GM18870 (cell line): ENCODE results near the gene NLE1.
A peak's percentile ranks its signal among the peaks of the same experiment; 100 is the strongest.
"Not testable (repeated sequence)": the region's sequence is repeated elsewhere in the genome, so short reads cannot be mapped to it uniquely, and the experiment has no call there.

Experiments
- ATAC-seq: cut with Tn5 transposase; IDR thresholded peaks from one replicate; pipeline ENCODE4 v1.9.1; 2021; ENCODE audit warnings: moderate library complexity; ENCODE audit not compliant: unreplicated experiment

Gene NLE1

DNA sequence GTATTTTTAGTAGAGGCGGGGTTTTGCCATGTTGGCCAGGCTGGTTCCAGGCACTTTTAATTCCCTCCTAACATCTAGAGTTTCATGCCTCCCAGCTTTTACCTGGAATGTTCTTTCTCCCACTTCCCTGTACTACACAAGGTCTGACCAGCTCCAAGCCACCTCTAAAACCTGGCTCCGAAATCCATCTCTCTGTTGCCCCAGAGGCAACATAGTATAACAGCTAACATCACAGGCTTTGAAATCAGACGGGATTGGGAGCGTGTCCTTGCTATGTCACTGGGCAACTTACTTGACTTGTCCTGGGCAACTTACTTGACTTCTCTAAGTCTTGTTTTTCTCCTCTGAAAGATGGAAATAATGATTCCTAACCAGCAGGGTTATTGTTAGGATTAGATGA is 20.7 kb upstream of the NLE1 start:
- no peak for ATAC-seq

DNA sequence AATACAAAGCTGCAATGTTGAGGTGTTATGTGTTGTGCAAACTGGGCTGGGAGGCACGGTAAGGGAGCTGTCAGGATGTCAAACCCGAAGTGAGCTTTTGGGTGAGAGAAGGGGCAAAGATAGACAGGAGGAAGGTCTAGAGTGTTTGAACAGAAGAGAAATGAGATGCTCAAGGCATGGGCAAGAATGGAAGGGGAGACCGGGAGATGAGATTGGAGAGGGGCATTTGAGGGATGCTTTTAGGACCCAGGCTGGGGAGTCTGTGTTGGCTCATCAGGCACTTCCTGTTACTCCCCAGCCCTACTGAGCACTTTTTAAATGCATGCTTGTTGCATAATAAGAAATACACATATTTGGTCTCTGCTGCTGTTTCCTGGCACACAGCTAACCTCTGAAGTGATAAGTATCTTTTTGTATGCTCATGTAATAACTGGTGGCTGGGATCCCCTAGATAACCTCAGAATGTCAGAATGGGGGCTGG is 19.2 kb upstream of the NLE1 start:
- no peak for ATAC-seq

DNA sequence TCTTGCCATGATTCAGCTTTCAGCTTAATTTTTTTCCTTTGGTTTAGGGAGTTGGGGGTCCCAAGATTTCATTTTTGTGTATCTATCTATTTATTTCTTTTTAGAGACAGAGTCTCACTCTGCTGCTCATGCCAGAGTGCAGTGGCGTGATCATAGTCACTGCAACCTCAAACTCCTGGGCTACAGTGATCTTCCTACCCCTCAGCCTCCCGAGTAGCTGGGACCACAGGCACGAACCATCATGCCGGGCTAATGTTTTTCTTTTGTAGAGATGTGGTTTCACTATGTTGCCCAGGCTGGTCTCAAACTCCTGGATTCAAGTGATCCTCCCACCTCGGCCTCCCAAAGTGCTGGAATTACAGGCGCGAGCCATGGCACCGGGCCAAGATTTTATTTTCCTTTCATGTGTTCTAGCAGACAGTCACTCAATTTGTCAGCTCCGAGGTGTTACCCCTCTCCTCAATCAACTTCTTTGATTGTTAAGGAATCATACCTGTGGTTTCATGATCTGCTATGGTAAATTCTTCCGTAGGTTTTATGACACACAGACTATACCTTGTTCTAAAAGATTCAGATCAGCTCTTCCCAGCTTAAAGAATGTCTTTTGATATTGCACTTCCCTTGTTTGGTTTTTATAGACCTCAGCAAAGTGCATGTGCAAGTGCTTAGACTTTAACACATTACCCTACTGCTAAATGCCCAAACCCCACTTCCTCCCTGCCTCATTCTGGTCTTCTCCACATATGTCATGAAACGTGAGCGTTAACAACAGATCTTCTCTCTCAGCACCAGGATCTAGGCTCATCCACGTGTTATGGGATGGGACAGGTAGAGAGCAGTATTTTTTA is 18.5 kb upstream of the NLE1 start:
- no peak for ATAC-seq

DNA sequence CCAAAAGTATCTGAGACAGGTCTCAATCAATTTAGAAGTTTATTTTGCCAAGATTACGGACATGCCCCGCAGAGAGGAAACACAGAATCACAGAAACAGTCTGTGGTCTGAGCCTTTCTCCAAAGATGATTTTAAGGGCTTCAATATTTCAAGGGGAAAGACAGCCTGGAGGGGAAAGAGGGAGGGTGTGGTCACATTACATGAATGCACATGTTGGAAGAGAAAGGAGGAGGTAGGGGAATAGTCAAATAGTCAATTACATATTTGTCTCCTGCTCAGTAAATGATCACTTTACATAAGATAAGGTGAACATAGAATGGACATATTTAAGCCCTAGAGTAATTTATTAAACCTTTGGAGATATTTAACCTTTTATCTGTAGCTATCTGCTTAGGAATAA is 17.8 kb upstream of the NLE1 start:
- ATAC-seq: no peak

DNA sequence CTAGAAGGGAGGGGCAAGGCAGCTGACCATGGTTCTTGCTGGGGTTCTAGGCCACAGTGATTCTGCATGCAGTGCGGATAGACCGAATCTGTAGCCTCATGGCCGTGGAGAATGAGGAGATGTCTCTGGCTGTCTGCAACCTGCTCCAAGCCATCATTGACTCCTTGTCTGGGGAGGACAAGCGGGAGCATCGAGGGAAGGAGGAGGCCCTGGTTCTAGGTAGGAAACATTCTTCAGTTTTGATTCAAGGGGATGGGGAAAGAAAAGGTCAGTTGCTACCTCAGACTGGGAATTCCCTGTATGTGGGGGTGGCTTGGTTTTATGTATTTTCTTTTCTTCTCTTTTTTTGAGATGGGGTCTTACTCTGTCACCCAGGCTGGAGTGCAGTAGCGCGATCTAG is 13.1 kb upstream of the NLE1 start:
- ATAC-seq: no peak

DNA sequence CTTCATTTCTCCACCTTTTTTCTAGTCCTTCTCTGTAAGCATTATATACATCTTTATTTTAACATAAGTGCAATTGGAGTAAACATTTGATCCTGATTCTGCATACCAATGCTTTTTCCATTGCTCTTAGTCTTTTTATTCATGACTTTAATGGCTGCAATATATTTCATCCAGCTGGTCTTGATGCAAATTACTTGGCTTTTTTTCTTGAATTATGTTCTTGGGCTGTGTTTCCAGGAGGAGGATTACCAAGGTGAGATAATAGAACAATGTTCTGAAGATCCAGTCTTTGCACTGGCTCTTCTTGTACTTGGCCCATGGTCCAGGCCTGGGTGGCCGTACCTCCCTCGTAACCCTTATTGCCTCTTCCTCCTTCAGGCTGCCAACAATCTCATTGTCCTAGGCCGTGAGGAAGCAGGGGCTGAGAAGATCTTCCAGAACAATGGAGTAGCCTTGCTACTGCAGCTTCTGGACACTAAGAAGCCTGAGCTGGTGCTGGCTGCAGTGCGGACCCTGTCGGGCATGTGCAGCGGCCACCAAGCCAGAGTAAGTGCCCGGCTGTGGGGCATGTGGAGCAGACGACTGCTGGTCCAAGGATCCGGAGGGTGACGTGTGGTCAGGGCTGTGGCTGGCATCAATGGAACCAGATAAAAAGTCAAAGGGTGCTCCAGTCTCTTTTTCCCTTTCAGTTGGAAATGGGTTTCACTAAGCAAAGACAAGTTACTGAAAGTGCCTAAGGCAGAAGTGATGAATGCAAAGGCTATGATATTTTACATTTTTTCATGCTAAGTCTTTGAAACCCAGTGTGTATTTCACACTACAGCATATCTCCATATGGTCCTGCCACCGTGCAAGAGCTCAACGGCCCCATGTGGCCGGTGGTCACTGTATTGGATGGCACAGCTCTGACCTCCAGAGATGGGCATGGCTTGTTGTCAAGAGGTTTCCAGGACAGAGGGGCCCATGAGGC is 12.4 kb upstream of the NLE1 start:
- ATAC-seq: no peak

DNA sequence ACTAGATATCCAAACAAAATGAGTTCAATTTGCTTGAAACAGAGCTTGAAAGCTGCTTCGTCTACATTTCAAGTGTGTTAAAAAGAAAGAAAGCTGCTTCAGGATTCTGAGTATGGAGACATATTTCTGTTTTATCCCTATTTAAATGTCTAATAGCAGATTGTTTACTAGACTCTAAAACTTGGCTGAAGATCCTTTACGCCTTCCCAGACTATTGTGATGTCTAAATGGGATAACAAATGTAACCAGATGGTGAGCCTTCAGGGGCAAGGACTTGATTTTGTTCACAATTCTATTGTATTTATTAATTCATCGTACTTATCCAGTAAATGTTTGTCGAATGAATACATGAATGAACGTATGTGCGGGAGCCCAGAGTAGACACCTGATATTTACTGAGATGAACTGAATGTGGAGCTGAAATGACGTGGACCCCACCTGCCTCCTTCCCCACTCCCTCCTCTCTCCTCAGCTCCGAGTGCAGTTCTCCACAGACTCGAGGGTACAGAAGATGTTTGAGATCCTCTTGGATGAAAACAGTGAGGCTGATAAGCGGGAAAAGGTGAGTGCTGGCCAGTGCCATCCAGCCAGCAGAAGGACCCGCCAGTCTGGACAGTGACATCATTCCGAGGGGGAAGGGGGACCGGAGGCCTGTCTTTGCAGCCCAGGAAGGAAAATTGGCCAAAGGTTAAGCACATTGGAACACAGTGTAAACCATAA is 10.5 kb upstream of the NLE1 start:
- no peak for ATAC-seq

DNA sequence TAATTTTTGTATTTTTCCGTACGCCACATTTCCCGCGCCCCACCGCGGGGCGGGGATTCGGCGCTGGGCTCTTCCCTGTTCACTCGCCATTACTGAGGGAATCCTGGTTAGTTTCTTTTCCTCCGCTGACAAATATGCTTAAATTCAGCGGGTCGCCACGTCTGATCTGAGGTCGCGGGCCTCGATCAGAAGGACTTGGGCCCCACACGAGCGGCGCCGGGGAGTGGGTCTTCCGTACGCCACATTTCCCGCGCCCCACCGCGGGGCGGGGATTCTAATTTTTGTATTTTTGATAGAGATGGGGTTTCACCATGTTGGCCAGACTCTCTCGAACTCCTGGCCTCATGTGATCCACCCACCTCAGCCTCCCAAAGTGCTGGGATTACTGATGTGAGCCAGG is 9.0 kb upstream of the NLE1 start:
- not testable (repeated sequence) for ATAC-seq

DNA sequence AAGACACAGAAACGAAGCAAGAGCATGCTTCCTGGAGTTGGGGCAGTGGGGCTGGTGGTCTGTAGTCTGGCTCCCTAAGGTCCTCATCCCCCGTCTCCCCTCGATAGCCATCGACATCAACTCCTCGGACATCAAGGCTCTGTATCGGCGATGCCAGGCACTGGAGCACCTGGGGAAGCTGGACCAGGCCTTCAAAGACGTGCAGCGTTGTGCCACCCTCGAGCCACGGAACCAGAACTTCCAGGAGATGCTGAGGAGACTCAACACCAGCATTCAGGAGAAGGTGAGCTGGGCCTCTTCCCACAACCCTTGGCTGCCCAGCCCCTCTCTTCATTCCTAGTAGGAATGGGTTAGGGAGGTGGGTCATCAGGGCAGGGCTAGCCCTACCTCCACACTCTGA is 7.8 kb upstream of the NLE1 start:
- ATAC-seq: no peak

DNA sequence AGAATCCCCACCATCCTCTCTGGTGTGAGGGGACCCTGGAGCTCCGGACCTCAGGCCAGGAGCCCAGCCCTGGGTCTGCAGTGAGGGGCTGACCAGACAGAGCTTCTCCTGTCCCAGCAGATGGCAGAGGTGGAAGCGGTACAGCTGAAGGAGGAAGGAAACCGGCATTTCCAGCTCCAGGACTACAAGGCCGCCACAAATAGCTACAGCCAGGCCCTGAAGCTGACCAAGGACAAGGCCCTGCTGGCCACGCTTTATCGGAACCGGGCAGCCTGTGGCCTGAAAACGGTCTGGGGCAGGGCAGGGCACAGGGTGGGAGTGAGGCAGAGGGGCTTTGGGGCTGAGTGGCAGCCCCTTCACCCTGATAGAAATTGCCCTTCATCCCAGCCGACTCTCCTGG is 6.0 kb upstream of the NLE1 start:
- ATAC-seq: no peak

DNA sequence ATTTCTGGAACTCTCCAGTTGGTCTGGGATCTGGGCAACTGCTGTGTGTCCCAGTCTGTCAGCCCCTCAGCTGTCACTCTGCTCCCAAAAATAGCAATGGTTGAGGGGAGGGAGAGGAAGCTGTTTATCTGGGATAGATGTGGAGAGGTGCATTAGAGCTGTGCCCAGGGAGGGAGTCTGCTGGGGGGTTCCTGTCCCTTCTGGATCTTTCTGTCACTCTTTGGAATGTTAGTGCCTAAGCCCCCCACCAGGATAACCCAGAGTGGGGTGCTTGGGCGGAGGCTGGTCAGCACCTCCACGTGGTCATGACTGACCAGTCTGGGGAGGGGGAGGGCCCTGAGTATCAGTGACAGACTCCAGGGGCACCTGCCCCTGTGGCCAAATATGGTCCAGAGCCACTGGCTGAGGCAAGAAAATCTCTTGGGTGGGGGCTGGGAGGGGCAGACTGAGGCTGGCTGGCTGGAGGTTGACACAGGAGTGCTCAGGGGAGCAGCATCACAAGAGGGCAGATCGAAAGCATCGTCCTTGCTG is 5.3 kb upstream of the NLE1 start, which contains the start of gene UNC45B:
UNC45B (plus strand) TSS at position 443 of the 531 bp plus-strand sequence. CDS start 447 bp downstream, outside the sequence.
- ATAC-seq: no peak

DNA sequence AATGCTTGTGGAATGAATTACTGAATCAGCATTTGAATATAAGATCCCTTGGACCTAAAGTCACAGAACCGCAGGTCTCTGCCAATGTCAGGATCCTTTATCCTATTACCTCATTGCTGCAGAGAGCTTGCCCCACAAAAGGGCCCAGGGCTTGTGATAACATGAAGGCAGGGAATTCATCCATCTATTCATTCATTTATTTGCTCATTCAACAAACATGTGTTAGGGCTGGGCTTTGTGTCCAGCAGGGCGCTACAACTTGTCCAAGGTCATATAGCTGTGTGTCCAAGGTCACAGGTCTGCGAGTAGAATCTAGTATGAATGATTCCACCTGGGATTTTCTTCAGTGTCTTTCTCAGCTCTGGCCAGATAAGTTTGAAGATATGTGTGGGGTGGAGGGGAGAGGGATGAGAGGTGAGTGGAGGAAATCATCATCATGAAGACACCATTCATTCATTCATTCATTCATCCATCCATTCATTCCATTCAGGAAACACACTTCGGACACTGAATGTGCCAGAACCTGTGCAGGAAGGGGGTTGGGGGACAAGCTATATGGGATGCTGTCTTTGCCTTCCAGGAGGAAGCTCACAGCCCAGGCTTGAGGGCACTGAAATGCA is 4.2 kb upstream of the NLE1 start:
- no peak for ATAC-seq

DNA sequence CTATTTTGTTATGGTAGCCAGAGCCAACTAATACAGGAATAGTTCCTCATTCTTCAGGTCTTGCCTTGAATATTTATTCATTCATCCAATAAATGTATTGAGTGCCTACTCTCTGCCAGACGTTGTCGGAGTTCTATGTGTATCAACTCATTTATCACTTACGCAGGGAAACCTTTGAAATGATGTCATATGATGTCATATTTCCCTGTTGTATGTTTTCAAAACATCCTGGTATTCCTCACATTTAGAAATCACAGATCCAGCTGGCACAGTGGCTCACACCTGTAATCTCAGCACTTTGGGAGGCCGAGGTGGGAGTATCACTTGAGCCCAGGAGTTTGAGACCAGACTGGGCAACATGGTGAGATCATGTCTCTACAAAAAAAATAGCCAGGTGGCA is 2.7 kb upstream of the NLE1 start:
- ATAC-seq: no peak

DNA sequence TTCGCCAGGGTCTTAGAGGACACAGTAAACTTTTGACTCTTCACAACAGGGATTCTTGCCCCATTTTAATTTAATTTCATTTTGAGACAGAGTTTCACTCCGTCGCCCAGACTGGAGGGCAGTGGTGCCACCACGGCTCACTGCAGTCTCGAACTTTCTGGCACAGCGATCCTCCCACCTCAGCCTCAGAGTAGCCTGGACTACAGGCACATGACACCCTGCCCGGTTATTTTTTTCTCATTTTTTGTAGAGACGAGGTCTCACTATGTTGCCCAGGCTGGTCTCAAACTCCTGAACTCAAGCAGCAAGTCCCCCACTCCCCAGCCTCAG is 329 bp upstream of the NLE1 start:
- peak; percentile 15 for ATAC-seq

DNA sequence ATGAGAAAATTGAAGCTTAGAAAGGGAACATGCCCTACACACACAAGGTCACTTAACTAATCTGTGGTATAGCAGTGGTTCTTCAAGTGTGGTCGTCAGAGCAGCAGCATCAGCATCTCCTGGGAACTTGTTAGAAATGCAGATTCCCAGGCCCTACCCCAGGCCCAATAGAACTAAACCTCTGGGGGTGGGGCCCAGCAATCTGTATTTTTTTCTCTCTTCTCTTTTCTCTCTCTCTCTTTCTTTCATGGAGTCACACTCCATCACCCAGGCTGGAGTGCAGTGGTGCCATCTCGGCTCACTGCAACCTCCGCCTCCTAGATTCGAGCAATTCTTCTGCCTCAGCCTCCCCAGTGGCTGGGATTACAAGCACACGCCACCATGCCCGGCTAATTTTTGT is 3.9 kb downstream of the NLE1 start:
- ATAC-seq: no peak

DNA sequence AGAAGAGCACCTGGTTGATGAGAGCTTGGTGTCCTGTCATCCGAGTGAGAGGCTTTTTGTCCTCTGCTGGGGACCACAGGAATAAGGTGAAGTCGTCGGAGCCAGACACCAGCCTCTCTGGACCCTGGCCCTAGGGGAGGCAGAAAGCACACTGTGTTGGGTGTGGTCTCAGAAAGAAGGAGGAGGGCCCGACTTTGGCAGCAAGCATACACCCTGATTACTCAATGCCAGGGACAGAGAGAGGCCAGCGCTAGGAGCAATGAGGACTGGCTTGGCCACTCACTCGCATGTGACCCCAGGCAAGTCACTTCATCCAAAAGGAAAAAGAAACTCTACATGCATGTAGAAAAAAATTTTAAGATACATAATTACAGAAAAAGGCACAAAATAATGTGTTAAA is 6.8 kb downstream of the NLE1 start:
- ATAC-seq: no peak

DNA sequence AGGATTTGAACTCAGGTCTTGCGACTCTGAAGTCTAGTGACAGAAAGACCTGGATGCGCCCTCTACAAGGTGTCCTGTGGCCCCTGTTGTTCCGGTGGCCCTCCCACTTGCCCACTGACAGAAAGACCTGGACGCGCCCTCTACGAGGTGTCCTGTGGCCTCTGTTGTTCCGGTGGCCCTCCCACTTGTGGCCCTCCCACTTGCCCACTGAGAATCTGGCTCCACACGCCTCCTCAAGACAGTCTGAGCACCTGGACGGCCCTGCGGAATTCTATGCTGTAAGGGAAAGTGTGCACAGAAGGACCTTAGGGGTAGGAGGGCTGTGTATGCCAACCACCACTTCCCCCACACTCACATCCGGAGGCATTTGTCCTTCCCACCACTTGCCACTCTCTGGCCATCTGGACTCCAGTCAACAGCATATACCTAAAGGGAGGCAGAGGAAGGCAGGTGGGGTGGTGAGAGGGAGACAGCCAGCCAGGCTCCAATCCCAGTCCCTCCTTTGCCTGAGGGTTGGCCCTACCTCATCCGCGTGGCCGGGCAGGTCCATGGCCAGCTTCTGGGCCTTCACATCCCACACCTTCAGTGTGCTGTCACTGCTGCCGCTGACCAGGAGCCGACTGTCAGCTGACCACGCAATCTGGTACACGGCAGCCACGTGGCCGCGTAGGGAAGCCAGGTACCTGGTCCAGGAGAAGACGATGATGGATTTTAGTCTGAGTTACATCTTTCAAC is 9.1 kb downstream of the NLE1 start:
- ATAC-seq: no peak

DNA sequence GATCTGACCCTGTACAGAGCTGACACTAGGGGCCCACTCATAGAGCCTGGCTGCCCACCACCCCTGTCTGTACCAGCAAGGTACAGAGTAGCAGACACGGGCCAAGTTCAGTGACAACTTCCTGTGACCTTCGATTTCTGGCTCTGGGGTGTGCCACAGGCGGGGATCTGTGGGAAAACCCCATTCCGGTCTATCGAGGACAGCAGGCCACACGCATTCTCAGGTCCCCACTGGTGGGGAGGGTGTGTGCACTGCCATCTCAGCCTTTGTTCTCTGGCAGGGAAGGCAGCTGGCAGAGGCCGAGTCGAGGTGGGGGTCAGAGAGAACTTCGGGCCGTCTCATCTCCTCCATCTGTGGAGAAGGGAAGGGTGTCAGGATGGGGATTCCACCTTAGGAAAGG is 10.0 kb downstream of the NLE1 start:
- no peak for ATAC-seq

DNA sequence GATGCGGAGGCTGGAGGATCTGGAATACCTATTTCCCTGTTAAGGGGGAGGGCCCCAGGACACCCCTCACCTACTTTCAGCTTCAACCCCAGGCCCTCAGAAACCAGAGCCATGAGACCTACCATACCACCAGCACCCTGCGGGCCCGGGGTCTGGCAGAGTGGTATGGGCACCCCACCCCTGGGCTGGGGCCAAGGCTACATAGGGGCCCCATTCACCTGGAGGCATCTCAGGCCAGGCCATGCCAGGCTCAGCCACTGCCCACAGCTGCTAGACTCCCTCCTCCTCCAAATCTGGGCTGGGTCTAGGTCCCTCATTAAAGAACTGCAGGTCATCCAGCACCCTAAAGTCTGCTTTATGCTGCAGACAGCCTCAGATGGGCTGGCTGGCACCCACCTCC is 11.7 kb downstream of the NLE1 start:
- no peak for ATAC-seq

DNA sequence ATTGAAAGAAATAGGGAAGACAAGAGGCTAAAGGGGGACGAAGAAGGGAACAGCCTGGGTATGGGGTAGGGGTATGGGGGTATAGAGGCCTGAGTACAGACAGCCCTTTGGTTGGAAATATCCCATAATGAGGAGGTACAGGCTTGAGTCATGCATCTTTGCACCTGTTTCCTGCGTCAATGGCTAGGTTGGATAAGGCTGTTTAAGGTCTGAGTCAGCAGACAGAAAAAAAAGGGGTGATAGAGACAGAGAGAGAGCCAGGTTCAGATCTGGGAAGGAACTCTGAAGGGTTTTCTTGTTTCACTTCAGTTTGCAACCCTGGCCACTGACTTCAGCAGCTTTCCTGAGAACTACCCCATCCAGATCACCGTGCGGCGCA is 12.1 kb downstream of the NLE1 start:
- no peak for ATAC-seq
